GM19035 (cell line): ENCODE measurements around the gene PAM.

Experiments used
- ATAC-seq: cut with Tn5 transposase; IDR thresholded peaks from one replicate; pipeline ENCODE4 v1.9.1; 2021; ENCODE audit not compliant: unreplicated experiment

PAM gene

DNA sequence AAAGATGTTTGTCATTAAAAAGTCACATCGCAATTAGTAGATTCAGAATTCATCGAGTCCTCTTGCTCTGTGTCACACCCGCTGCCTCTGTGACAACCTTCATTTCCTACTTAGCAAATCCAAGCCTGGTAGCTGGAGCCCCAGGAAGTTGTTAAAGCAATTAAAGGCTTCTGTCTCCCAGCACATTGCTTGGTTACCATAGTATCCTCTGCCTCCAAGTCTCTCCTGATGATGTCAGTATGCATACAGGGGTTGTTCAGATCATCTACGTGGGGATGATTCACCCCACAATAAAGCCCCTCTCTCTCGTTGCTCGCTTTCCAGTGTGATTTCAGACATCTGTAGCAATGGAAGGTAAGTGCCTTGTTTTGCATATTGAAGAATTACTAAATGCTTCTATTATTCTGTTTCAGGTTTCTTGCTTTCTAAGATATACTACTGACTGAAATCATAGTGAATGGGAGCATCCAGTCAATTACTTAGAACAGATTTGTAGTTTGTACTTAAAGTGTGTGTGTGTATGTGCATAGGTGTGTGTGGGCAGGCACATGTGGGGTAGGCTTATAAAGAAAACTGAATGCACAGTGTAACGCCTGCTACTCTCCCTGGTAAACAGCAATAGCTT lies 52.9 kb downstream of the PAM start:
- no peak for ATAC-seq

GRCh38 chr5:102809033-102809432 lies 53.9 kb downstream of the PAM start:
- no peak for ATAC-seq

- no peak for ATAC-seq
Measured at GRCh38 chr5:102811972-102812371, 56.9 kb downstream of the PAM start.

DNA sequence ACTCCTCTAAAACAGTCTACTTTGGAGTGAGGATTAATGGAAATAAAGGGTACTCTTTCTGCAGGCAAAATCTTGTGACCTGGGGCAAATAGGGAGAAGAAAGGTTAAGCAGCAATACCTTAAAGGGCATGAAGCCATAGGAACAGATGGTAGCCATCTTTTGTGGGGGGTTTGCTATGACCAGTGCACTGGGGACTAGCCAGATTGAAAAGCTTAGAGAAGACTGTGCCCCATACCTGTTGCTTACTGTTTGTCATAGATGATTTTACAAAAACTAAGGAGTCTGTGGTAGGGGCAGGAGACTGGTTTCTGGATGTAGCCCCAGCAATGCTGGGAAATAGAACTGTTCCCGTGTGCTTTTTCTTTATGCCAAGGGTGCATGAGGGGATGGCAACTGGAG lies 58.6 kb downstream of the PAM start:
- no peak for ATAC-seq

DNA sequence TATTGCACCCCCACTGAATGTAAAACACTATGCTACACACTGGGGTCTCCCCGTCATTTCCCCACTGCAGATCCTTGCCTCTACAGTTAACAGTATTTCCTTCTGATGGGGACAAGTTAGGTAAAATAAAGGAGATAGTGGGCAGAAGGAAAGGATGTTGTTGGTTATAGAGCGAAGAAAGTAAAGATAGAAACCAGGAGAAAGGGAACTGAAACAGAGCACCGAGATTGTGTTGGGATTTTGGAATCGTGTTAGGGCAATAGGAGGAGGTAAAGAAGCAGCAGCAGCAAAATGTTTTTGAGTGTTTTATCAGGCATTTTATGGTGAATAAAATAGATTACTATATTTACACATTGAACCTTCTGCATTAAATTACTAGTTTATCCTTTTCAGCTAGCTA lies 60.0 kb downstream of the PAM start:
- ATAC-seq = no peak

DNA sequence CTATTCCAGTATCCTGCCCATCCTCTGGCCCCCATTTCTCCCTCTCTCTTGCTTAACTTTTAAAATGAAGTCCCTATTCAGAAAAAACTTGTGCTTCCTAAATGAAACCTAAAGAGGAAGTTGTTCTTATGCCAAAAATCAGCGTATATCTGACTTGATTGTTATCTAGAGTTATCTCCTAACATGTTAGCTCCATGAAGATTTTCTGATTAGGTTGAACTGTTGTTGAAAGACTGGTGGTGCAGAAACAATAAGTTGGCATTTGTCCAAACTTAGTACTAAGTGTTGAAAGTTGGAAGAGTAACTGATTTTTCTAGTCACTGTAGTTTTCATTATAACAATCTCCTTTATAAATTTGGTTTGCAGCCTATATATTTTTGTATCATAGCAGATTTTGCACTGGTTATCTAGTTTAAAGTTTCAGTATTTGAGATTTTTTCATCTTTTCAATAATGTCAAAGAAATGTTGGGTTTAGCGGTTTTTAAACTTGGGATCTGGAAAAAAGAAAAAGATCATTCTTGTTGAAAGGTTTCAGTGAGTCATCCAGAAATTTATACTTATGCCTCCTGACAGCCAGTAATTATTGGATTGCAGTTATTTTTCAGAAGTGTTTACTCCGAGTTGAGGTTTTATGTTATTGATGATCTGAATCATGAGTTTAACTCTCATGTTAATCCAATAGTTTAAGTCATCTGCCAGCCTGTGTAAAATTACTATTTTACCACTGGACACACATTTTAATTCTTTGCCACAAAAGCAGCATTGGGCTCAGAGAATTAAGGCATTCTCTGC lies 60.6 kb downstream of the PAM start:
- ATAC-seq = no peak

GRCh38 chr5:102818345-102818744 lies 63.2 kb downstream of the PAM start:
- ATAC-seq = no peak

- ATAC-seq = no peak
Measured at GRCh38 chr5:102818934-102819333, 63.8 kb downstream of the PAM start.

DNA sequence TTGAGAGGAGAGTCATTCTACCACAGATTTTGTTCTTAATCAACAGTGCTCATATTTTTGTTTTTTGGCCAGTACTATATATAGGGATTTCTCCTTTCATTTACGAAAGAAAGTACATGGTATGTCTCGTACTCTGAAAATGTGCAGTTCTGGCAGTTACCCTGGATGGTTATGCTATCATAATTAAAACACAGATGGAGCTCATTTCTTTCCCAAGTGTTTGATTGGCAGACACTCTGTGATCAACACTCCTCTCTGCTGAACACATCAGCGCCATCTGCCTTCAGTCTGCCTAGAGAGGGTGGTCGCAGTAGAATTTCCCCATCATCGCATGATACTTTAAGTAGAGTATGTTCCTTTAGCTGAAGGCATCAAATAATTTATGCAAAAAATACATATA lies 64.5 kb downstream of the PAM start:
- ATAC-seq = no peak

- ATAC-seq = no peak
Measured at GRCh38 chr5:102823441-102823874, 68.4 kb downstream of the PAM start.

GRCh38 chr5:102826629-102827028 lies 71.5 kb downstream of the PAM start:
- ATAC-seq = no peak

- ATAC-seq = no peak
Measured at GRCh38 chr5:102830241-102830640, 75.1 kb downstream of the PAM start.

DNA sequence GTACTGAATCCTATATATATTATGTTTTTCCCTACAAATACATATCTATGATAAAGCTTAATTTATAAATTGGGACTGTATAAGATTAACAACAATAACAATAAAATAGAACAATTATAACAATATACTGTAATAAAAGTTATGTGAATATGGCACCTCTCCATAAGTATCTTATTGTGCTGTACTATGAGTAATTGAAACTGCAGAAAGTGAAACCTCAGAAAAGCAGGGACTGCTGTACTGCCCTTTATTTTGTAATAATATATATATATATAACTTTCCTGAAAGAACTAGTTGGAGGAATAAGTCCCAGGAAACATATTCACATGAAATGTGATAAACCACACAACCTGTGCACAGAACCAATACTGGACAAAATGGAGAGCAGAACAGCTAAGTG lies 77.3 kb downstream of the PAM start:
- no peak for ATAC-seq

- no peak for ATAC-seq
Measured at GRCh38 chr5:102833146-102833545, 78.0 kb downstream of the PAM start.

GRCh38 chr5:102834438-102834964 lies 79.4 kb downstream of the PAM start:
- no peak for ATAC-seq

GRCh38 chr5:102835717-102836116 lies 80.6 kb downstream of the PAM start:
- ATAC-seq = no peak

GRCh38 chr5:102841021-102841420 lies 85.9 kb downstream of the PAM start:
- ATAC-seq = no peak

DNA sequence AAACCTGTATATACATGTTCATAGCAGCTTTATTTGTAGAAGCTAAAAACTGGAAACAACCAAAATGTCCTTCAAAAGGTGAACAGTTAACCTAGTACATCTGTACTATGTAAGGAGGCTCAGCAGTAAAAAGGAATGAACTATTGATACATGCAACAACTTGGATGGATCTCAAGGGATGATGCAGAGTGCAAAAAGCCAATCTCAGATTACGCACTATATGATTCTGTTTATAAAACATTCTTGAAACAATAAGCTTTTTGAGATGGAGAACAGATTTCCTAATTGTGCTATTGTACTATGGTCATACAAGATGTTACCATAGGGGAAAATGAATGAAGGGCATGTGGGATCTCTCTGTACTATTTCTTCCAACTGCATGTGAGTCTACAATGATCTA lies 88.9 kb downstream of the PAM start:
- ATAC-seq = no peak

DNA sequence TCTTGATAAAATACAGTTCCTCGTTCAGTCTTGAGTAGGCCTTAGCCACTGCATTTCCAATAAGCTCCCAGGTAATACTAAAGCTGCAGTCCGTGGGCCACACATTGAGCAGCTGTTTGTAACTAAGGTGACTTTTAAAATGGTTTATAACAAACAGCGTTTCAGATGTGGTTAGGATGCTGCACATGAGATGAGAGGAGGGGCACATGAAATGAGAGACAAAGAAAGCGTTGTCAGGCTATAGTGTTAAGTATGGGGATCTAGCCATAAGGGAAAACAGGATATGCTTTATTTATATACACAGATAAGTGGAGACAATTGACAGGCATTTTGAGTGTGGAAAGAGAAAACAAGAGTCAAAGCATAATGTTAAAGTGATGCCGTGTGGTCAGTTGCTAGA lies 89.9 kb downstream of the PAM start:
- ATAC-seq = no peak

- no peak for ATAC-seq
Measured at GRCh38 chr5:102850503-102850902, 95.4 kb downstream of the PAM start.

- ATAC-seq = no peak
Measured at GRCh38 chr5:102853680-102854079, 98.6 kb downstream of the PAM start.

GRCh38 chr5:102855681-102856388 lies 100.7 kb downstream of the PAM start:
- no peak for ATAC-seq
